PC-3 (cell line): ENCODE measurements around the gene MAML3.

Experiments
- EZH2 ChIP-seq: fragments of 300-600 bp; sonication (generic); IDR thresholded peaks from one replicate; pipeline ENCODE4 v1.6.1; 2017; ENCODE audit warnings: antibody characterized with exemption, mild to moderate bottlenecking, low read length; ENCODE audit not compliant: unreplicated experiment
- EZH2phosphoT487 ChIP-seq: fragments of 300-600 bp; sonication (generic); IDR thresholded peaks from 2 replicates; pipeline ENCODE4 v1.6.1; 2018; ENCODE audit warnings: mild to moderate bottlenecking, antibody characterized with exemption, low read length, borderline replicate concordance
- TF ChIP-seq, protein P1 (sequence below): fragments of 300-600 bp; sonication (generic); conservative IDR thresholded peaks from 2 replicates; pipeline ENCODE4 v1.5.1; 2017; ENCODE audit warnings: antibody characterized with exemption, low read depth, mild to moderate bottlenecking, low read length

DNA sequence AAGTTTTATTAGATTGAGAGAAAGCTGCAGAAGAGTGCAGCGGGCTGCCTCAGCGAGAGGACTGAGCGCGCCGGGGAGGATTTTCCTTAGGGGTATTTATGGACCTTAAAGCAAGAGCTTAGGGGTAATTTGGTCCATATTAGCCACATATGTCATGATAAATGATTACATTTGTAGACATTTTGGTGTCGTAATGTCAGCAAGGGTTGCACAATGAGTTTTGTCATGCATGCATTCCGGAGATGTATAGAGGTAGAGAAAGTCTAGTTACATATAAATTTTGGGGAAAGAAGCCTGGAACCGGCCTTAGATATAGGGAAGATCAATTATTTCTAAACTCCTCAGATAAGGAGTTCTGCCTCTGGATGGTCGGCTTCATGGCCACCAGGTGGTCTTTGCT lies 478.3 kb downstream of the MAML3 start:
- TF ChIP-seq, protein P1, sequence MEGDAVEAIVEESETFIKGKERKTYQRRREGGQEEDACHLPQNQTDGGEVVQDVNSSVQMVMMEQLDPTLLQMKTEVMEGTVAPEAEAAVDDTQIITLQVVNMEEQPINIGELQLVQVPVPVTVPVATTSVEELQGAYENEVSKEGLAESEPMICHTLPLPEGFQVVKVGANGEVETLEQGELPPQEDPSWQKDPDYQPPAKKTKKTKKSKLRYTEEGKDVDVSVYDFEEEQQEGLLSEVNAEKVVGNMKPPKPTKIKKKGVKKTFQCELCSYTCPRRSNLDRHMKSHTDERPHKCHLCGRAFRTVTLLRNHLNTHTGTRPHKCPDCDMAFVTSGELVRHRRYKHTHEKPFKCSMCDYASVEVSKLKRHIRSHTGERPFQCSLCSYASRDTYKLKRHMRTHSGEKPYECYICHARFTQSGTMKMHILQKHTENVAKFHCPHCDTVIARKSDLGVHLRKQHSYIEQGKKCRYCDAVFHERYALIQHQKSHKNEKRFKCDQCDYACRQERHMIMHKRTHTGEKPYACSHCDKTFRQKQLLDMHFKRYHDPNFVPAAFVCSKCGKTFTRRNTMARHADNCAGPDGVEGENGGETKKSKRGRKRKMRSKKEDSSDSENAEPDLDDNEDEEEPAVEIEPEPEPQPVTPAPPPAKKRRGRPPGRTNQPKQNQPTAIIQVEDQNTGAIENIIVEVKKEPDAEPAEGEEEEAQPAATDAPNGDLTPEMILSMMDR, result no peak
- no peak for TF ChIP-seq EZH2
- TF ChIP-seq EZH2phosphoT487, result no peak
